HG02759 (cell line): ENCODE measurements around the gene CD70.
A peak's percentile ranks its signal among the peaks of the same experiment; 100 is the strongest.
"Not testable (repeated sequence)": the region's sequence is repeated elsewhere in the genome, so short reads cannot be mapped to it uniquely, and the experiment has no call there.

Experiments
- ATAC-seq: cut with Tn5 transposase; IDR thresholded peaks from one replicate; pipeline ENCODE4 v1.9.1; 2021; ENCODE audit warnings: mild to moderate bottlenecking, moderate library complexity; ENCODE audit not compliant: unreplicated experiment

CD70 gene

GRCh38 chr19:6572217-6572616 lies 18.7 kb downstream of the CD70 start:
- ATAC-seq, result no peak

GRCh38 chr19:6571167-6571566 lies 19.8 kb downstream of the CD70 start:
- ATAC-seq, result no peak

GRCh38 chr19:6570764-6571163 lies 20.2 kb downstream of the CD70 start:
- no peak for ATAC-seq

GRCh38 chr19:6568816-6569215 lies 22.1 kb downstream of the CD70 start:
- no peak for ATAC-seq

DNA sequence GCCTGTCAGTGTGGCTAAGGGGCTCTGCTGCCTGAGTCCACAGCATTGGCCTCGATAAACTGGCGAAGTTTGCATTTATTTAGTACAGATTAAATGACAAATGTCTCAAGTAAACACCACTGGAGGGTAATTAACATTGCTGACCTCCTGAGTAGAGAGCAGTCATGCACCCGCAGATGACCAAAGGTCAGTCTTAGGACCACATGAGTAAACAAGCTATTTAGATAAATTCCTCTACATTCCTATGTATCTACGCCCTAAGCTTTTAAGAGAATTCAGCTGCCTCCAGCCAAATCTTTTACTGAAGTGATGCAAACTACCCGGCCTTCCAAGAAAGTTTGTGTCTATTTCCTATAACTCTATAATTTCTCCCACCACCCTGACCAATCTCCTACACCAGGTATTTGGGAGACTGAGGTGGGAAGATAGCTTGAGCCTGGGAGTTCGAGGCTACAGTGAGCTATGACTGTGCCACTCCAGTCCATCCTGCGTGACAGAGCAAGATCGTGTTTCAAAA lies 22.9 kb downstream of the CD70 start:
- ATAC-seq, result no peak

- not testable (repeated sequence) for ATAC-seq
These were observed 24.2 kb downstream of the CD70 start for GRCh38 chr19:6566727-6567126.

DNA sequence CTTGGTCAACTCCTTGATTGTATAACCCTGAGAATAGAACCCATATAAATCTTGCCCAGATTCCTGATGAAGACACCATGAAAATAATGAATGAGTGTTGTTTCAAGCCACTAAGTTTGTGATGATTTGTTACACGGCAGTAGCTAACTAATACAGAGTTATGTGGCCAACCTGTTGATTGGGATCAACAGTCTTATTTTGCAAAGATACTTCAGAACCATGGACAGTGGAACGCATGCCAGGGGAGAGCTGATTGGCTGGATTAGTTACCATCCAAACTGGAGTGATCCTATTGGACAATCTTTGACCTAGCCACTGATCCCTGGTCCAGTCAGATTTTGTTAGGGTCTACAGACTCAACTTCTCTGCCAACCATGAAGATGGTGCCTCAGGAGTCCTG lies 26.6 kb downstream of the CD70 start:
- no peak for ATAC-seq

DNA sequence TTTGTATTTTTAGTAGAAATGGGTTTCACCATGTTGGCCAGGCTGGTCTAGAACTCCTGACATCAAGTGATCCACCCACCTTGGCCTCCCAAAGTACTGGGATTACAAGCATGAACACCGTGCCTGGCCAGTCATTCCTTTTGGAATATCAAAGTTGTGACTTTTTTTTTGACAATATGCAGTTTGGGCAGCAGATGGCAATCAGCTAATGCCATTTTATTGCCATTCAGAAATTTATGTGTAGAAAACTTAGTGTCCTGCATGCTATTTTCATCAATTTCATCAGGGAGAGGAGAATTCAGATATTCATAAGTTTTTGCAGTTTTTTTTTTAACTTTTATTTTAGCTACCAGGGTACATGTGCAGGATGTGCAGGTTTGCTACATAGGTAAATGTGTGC lies 28.5 kb downstream of the CD70 start:
- not testable (repeated sequence) for ATAC-seq

GRCh38 chr19:6556480-6557195 lies 34.3 kb downstream of the CD70 start:
- no peak for ATAC-seq

DNA sequence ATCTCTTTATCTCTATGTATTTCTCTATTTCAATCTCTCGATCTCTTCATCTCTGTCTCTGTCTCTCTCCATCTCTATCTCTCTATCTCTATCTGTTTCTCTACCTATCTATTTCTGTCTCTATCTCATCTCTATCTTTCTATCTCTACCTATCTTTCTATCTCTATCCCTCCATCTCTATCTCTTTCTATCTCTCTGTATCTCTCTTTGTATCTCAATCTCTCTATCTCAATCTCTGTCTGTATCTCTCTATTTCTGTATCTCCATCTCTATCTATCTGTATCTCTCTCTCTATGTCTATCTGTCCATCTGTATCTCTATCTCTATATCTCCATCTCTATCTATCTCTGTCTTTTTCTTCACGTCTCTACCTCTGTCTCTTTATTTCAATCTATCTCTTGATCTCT lies 34.9 kb downstream of the CD70 start:
- ATAC-seq, result no peak

GRCh38 chr19:6551607-6552450 lies 39.1 kb downstream of the CD70 start:
- peak; percentile 78 for ATAC-seq

GRCh38 chr19:6551091-6551490 lies 39.9 kb downstream of the CD70 start:
- ATAC-seq, result no peak

- not testable (repeated sequence) for ATAC-seq
These were observed 40.3 kb downstream of the CD70 start for GRCh38 chr19:6550679-6551078.

- ATAC-seq, result no peak
These were observed 47.0 kb downstream of the CD70 start for GRCh38 chr19:6543866-6544347.

DNA sequence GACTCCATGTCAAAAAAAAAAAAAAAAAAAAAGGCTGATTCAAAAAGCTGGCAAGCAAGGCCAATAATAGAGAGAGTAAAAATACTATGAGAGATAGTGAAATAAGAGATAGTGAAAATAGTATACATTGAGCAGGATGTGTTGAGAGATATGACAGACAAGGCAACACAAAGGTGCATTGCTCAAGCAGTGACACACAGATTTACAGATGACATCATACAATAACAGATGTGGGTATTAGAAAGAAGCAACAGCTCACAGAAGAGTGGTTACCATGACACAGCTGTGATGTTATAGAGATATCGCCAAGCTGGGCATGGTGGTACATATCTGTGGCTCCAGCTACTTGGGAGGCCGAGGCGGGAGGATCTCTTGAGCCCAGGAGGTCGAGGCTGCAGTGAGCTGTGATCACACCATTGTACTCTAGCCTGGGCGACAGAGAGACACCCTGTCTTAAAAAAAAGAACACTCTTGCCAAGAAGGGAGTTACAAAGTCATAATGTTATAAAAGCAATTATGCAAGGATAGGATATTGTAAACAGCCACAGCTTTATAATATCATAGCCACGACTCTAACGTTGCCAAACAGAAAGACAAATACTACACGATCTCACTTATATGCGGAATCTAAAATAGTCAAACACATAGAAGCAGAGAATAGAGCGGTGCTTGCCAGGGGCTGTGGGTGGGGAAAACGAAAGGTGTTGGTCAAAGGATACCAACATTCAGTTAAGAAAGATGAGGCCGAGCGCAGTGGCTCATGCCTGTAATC lies 49.8 kb downstream of the CD70 start:
- ATAC-seq, result no peak

GRCh38 chr19:6539514-6539913 lies 51.4 kb downstream of the CD70 start:
- no peak for ATAC-seq
